ENCODE data around the gene TLE5. TPM values are rescaled to one million over a fixed set of nuclear protein-coding genes. Genes with fewer than 3 reads are reported as not detected.

The TLE5 gene
- total and polyA plus RNA-seq, 9 of the 15 experiments (the other 6 are each of a cell fraction or from before 2014, with no cell fraction given): 2.0 to 347 (median 235) TPM

- TF ChIP-seq CHD4 (IDR thresholded peaks at IDR 0.05; ENCODE audit: insufficient read depth, insufficient replicate concordance, low read depth, low read length, poor library complexity, severe bottlenecking) (peak; percentile 52), JUNB (CRISPR knock-in tag; conservative IDR thresholded peaks at IDR 0.05) (no peak), ERF (CRISPR knock-in tag; IDR thresholded peaks at IDR 0.05) (no peak), YBX1 (IDR thresholded peaks at IDR 0.05) (no peak), NR2C2 (CRISPR knock-in tag; IDR thresholded peaks at IDR 0.05) (no peak), NR2C2 (tag; IDR thresholded peaks at IDR 0.05) (no peak)
These were observed 46.9 kb downstream of the TLE5 start (continued) for GRCh38 chr19:3015126-3016057.

DNA sequence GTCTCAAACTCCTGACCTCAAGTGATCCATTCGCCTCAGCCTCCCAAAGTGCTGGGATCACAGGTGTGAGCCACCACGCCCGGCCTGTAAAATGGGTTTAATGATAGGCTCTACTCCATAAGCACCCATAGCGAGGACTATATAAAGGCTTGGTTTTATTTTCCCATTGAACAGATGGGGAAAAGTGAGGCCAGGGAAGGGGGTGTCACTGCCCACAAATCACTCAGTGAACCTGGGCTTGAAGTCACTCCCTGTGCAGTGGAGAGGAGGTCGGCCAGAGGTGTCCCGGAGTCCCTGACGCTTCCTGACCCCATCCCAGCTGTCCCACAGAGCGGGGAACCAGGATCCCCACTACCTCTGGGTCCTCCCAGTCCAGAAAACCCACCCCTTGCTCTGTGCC is 48.2 kb downstream of the TLE5 start:
- Histone ChIP-seq H3K4me1 (replicated peaks in 1 of 2; ENCODE audit: control insufficient read depth in 2 of 2, insufficient read depth in 2 of 2, low read length in 2 of 2) (peaks cover 0 to 14% of the 10 kb centered on the region in 2 experiments; a peak in 2 of 5 replicates), H4K20me1 (replicated peaks; ENCODE audit: control insufficient read depth, insufficient read depth, low read length) (no peaks in the 10 kb centered on the region), H3K36me3 (ENCODE audit: control insufficient read depth, insufficient read depth, low read length) (no peaks in the 10 kb centered on the region), H3K9ac (ENCODE audit: insufficient read depth in 1 of 2, low read depth in 2 of 2, low read length in 2 of 2) (no peak overlapping the region), H3K27me3 (ENCODE audit: control insufficient read depth in 2 of 2, insufficient read depth in 2 of 2, low read length in 2 of 2) (no peaks in the 10 kb centered on the region), H3K9me1 (ENCODE audit: control insufficient read depth, insufficient read depth, low read length) (no peaks in the 10 kb centered on the region), H3K27ac (ENCODE audit: extremely low read depth, low read depth, low read length) (no peak overlapping the region), H3K4me3 (no peak overlapping the region), H3K4me2 (ENCODE audit: insufficient read depth, low read length) (no peak overlapping the region), H3K9me3 (replicated peaks; ENCODE audit: control insufficient read depth, insufficient read depth, low read depth, low read length) (no peaks in the 10 kb centered on the region), H2AFZ (ENCODE audit: low read depth, low read length) (no peak overlapping the region), H3K79me2 (ENCODE audit: control insufficient read depth, insufficient read depth, low read length) (no peaks in the 10 kb centered on the region)
- BruUV-seq (replicated peaks): no TSS peak
- 85% methylated on average over 5 of the region's 8 CpGs for WGBS (ENCODE audit: insufficient coverage, low coverage, missing lambda C conversion rate)
- ATAC-seq (no peak), FAIRE-seq (no peak), DNase-seq (ENCODE audit: extremely low read depth in 1 of 4, low spot score in 3 of 4) (peak in 1 of 4 experiments; percentile 5)
- ChIA-PET POLR2A (interaction anchor here (0.5 to 0.7 kb wide), 2 partner anchors 9 to 22 kb away, joined by 3 to 5 read pairs; no protein-coding TSS in a partner anchor), CTCF (ENCODE audit: low intra/inter-chr PET ratio) (no interaction called here)
- in situ Hi-C loops (cut with MboI): no loop called here
- intact Hi-C loops (cut with micrococcal nuclease): no loop called here
- TF ChIP-seq ZNF707 (CRISPR knock-in tag; conservative IDR thresholded peaks at IDR 0.05) (no peak), ZNF436 (CRISPR knock-in tag; IDR thresholded peaks at IDR 0.05) (no peak), RBFOX2 (IDR thresholded peaks at IDR 0.05; ENCODE audit: low read depth, low read length) (no peak), JUND (IDR thresholded peaks at IDR 0.05; ENCODE audit: borderline replicate concordance, low read depth, low read length) (no peak), JUND (tag; IDR thresholded peaks at IDR 0.05; ENCODE audit: borderline replicate concordance, low read depth, low read length) (no peak), PHB2 (IDR thresholded peaks at IDR 0.05; ENCODE audit: low read depth) (no peak), CGGBP1 (CRISPR knock-in tag; IDR thresholded peaks at IDR 0.05) (no peak), SMAD4 (CRISPR knock-in tag; conservative IDR thresholded peaks at IDR 0.05) (no peak), BCOR (IDR thresholded peaks at IDR 0.05) (peak; percentile 87), HDAC2 (IDR thresholded peaks at IDR 0.05) (peak; percentile 33; the same call in 1 of the 2 replicates), SREBF1 (IDR thresholded peaks at IDR 0.05; ENCODE audit: borderline replicate concordance, low read depth, low read length) (no peak), TAF9B (IDR thresholded peaks at IDR 0.05; ENCODE audit: partially characterized antibody) (no peak)
- TF ChIP-seq, protein P1, sequence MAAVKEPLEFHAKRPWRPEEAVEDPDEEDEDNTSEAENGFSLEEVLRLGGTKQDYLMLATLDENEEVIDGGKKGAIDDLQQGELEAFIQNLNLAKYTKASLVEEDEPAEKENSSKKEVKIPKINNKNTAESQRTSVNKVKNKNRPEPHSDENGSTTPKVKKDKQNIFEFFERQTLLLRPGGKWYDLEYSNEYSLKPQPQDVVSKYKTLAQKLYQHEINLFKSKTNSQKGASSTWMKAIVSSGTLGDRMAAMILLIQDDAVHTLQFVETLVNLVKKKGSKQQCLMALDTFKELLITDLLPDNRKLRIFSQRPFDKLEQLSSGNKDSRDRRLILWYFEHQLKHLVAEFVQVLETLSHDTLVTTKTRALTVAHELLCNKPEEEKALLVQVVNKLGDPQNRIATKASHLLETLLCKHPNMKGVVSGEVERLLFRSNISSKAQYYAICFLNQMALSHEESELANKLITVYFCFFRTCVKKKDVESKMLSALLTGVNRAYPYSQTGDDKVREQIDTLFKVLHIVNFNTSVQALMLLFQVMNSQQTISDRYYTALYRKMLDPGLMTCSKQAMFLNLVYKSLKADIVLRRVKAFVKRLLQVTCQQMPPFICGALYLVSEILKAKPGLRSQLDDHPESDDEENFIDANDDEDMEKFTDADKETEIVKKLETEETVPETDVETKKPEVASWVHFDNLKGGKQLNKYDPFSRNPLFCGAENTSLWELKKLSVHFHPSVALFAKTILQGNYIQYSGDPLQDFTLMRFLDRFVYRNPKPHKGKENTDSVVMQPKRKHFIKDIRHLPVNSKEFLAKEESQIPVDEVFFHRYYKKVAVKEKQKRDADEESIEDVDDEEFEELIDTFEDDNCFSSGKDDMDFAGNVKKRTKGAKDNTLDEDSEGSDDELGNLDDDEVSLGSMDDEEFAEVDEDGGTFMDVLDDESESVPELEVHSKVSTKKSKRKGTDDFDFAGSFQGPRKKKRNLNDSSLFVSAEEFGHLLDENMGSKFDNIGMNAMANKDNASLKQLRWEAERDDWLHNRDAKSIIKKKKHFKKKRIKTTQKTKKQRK (IDR thresholded peaks at IDR 0.05; ENCODE audit: borderline replicate concordance, low read depth, low read length): no peak

All from K562 (cell line).